ENCODE results near the gene PHF19.

- TF ChIP-seq EZH2 (IDR thresholded peaks at IDR 0.05; ENCODE audit: borderline replicate concordance, low read depth, low read length, severe bottlenecking) (no peak), CTCF (IDR thresholded peaks at IDR 0.05; ENCODE audit: extremely low read depth in 1 of 2, insufficient read depth in 1 of 2, low read depth in 1 of 2, low read length in 2 of 2) (no peak), POLR2AphosphoS5 (IDR thresholded peaks at IDR 0.05; ENCODE audit: insufficient read depth, low read depth, low read length) (no peak)
Measured at GRCh38 chr9:120845255-120845654, 31.7 kb downstream of the PHF19 start.
